Stimulated activated CD4-positive, alpha-beta T cell treated with anti-CD3 and anti-CD28 coated beads, Interleukin-1b, Interleukin-23, amount 100 ng/mL, for 24 hours (primary cell): ENCODE data around the gene SLC28A1.

ENCODE experiments used
- DNase-seq, 4 experiments: peaks; one replicate each; pipeline ENCODE4 v3.0.0-alpha.2; 2020; ENCODE audit warnings: low read depth in 4 of 4, low spot score in 1 of 4

The SLC28A1 gene

DNA sequence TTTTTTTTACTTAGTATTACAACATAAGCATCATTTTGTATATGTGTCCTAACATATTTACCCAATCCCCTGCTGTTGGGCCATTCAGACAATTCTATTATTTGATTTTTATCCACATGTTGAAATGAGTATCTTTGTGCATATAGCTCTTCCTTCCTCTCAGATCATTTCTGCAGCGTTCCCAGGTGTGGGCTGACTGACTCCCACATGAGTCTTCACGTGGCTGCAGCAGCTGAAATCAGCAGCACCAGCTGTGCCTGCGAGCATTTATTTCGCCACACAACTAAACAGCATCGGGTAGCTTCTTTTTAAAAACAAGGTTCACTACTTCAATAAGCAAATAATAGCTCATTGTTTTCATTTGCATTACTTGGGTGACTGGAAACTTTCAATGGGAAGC, 52.7 kb downstream of the SLC28A1 start:
- DNase-seq: no peak

- no peak for DNase-seq
Measured at GRCh38 chr15:84938726-84939125, 54.3 kb downstream of the SLC28A1 start.

DNA sequence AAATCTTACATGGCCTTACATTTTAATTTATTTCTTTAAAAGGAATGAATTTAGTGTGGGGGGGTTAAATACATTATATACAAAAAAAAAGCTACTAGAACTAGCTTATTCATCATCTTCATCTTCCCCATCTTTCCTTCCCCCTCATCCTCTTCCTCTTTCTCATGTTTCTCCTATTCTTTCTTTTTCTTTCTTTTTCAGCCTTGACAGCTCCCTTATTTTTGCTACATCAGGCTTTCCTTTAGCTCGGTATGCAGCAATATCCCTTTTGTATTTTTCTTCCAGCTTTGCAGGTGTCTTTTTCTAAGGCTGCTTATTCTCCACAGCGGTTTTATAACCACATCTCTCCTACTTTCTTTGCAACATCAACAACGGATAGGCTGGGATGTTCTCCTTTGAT, 55.9 kb downstream of the SLC28A1 start:
- DNase-seq: no peak

DNA sequence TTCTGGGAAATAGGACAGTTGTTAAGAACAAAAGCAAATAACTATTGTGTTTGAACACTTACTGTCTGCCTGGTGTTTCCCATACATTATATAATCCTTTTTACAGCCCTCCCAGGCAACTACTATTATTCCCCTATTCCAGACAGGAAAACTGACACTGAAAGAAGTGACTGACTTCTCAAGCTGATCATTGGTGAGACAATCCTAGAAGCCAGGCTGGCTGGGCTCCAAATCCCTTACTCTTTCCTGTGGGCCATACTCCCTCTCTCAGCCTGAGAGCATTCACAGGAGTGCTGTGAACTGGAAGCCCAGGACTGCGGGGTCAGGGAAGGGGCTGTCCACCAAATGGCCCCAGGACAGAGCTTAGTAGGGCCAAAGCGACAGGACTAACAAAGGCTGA, 58.0 kb downstream of the SLC28A1 start:
- no peak for DNase-seq

GRCh38 chr15:84944311-84944710, 59.8 kb downstream of the SLC28A1 start:
- DNase-seq: no peak

GRCh38 chr15:84944861-84945260, 60.4 kb downstream of the SLC28A1 start:
- DNase-seq: no peak

GRCh38 chr15:84946772-84947489, 62.5 kb downstream of the SLC28A1 start:
- no peak for DNase-seq

GRCh38 chr15:84947947-84948830, 63.7 kb downstream of the SLC28A1 start:
- DNase-seq: no peak

DNA sequence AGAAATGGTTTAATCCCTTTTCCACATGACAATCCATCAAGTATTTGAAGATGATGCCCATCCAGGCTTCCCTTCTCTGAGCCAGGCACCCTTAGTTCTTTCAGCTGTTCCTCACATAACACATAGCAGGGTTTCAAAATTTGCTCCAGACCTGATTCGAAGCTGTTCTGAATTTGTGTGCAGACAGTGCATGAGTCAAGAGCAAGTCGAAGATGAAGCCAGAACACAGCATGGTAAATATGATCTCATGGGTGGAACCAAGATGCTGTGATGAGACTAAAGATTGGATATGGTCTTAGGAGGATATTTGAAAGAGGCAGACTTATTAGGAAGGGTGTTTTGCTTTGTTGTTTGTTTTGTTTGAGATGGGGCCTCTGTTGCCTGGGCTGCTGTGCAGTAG, 64.6 kb downstream of the SLC28A1 start:
- DNase-seq: no peak

DNA sequence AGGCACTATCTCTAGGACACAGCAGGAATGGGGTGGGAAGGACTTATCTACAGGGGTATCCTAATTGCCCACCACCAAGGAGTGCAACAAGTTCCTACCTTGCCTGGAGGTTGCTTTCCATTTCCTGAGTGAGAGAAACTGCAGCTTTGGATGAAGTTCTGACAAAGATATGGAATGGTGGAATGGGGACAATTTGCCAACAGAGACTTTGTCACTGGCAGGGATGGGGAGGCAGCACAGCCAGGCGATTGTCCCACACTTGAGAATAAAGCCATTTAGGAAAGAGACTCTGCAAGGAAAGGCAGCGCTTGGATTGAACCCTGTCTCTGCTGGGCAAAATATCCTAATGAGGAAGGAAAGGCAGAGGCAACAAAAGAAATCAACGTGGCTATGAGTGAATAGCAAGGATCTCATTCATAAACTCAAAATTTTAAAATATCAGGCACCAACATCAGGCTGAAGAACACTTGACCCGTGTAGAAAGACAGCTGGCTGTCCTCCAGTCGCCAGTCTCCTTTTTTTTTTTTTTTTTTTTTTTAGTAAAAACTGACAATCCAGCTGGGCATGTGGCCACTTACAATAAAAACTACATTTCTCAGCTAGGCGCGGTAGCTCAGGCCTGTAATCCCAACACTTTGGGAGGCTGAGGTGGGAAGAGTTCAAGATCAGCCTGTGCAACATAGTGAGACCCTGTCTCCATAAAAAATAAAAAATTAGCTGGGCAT, 65.5 kb downstream of the SLC28A1 start:
- no peak for DNase-seq

GRCh38 chr15:84950570-84951111, 66.2 kb downstream of the SLC28A1 start:
- no peak for DNase-seq

DNA sequence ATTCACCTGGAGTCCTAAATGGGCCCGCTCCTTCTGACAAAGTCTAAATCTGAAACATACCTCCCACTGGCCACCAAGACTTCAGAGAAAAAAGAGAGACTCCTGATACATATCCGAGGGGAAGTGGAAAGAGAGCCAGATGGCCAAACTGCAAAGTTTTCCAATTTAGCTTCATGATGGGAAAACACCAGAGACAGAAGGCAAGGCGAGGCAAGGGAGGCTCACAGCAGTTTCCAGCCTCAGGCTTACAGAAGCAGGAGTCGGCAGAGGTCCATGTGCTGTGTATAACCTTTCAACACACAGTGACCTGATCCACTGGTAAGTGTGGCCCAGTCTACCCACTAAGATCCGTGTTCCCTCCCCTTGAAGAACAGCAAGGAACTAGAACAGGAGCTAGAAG, 67.3 kb downstream of the SLC28A1 start:
- no peak for DNase-seq

GRCh38 chr15:84953136-84953535, 68.7 kb downstream of the SLC28A1 start:
- no peak for DNase-seq

- no peak for DNase-seq
Measured at GRCh38 chr15:84953726-84954125, 69.3 kb downstream of the SLC28A1 start.

GRCh38 chr15:84955089-84955848, 70.8 kb downstream of the SLC28A1 start:
- DNase-seq: peak in 2 of 4 experiments; percentile 10 to 14

DNA sequence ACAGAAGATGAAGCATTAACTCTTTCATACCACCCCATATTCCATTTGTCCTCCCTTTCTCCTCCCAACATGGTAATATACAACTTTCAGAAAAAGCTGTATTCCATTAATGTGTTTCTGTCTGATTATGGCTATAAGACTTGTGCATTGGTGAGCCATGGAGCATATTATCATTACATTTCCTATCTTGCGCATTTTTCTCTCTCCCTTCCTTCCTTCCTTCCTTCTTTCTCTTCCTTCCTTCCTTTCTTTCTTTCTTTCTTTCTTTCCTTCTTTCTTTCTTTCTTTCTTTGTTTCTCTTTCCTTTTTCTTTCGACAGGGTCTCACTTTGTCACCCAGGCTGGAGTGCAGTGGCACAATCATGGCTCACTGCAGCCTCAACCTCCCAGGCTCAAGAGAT, 71.7 kb downstream of the SLC28A1 start:
- no peak for DNase-seq

GRCh38 chr15:84960391-84961113, 76.1 kb downstream of the SLC28A1 start:
- no peak for DNase-seq

DNA sequence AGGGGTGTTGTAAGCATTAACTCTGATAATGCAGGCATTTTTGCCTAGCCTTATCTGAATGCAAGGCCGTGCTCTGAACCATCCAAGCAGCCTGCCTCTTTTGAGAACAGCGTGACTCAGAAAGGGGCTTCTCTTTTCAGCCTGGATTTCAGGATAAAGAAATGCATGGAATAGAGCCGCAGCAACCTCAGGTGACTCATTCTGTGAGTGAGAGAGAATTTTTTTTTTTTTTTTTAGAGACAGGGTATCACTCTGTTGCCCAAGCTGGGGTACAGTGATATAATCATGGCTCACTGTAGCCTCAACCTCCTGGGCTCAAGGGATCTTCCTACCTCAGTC, 76.6 kb downstream of the SLC28A1 start:
- DNase-seq: no peak

- DNase-seq: no peak
Measured at GRCh38 chr15:84961707-84962106, 77.2 kb downstream of the SLC28A1 start.

DNA sequence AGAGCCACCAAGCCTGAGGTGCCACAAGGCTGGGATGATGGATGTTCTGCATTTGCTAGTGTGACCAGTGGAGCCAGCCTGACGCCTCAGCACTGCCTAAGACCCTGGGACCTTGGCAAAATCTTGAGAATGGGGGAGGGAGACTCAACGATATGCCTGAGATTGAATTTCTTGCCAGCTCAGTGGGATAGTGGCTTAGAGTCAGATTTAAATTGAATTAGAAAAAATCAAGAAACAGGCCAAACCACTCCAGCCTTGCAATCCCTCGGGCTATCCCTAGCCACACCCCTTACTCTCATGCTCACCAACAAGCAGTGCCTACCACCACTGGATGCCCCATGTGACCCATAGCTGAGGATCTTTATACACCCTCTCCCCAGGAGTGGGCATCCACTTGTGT, 78.5 kb downstream of the SLC28A1 start:
- no peak for DNase-seq
